ENCODE data around the gene RGP1. TPM values are rescaled to one million over a fixed set of nuclear protein-coding genes. Genes with fewer than 3 reads are reported as not detected.

The RGP1 gene
- total RNA-seq, 1 donor, result 17.7 TPM

GRCh38 chr9:35766997-35767396, 17.9 kb downstream of the RGP1 start:
- TF ChIP-seq CTCF (IDR thresholded peaks at IDR 0.05; ENCODE audit: insufficient read depth, low read depth, low read length), result no peak
- H3K4me3 ChIP-seq (ENCODE audit: low read depth, low read length), result no peak overlapping the region
- DNase-seq (ENCODE audit: low read depth), result no peak

- H3K4me3 ChIP-seq (ENCODE audit: low read depth, low read length), result no peak overlapping the region
- no peak for TF ChIP-seq CTCF (IDR thresholded peaks at IDR 0.05; ENCODE audit: insufficient read depth, low read depth, low read length)
- DNase-seq (ENCODE audit: low read depth), result no peak
These were observed 18.4 kb downstream of the RGP1 start for GRCh38 chr9:35767458-35767857.

- no peak for DNase-seq (ENCODE audit: low read depth)
These were observed 20.7 kb downstream of the RGP1 start for GRCh38 chr9:35769763-35770162.

GRCh38 chr9:35771075-35771433, 22.0 kb downstream of the RGP1 start:
- no peak for DNase-seq (ENCODE audit: low read depth)
- TF ChIP-seq CTCF (IDR thresholded peaks at IDR 0.05; ENCODE audit: insufficient read depth, low read depth, low read length), result no peak
- H3K4me3 ChIP-seq (ENCODE audit: low read depth, low read length), result no peak overlapping the region

More at GRCh38 chr9:35769763-35770162, 20.7 kb downstream of the RGP1 start:
- no peak overlapping the region for H3K4me3 ChIP-seq (ENCODE audit: low read depth, low read length)
- TF ChIP-seq CTCF (IDR thresholded peaks at IDR 0.05; ENCODE audit: insufficient read depth, low read depth, low read length), result no peak

- H3K4me3 ChIP-seq (ENCODE audit: low read depth, low read length), result no peak overlapping the region
- no peak for TF ChIP-seq CTCF (IDR thresholded peaks at IDR 0.05; ENCODE audit: insufficient read depth, low read depth, low read length)
- DNase-seq (ENCODE audit: low read depth), result peak; percentile 30
These were observed 22.4 kb downstream of the RGP1 start for GRCh38 chr9:35771534-35771933.

GRCh38 chr9:35771943-35772342, 22.9 kb downstream of the RGP1 start:
- no peak for TF ChIP-seq CTCF (IDR thresholded peaks at IDR 0.05; ENCODE audit: insufficient read depth, low read depth, low read length)
- H3K4me3 ChIP-seq (ENCODE audit: low read depth, low read length), result no peak overlapping the region
- DNase-seq (ENCODE audit: low read depth), result no peak

- no peak for DNase-seq (ENCODE audit: low read depth)
- no peak overlapping the region for H3K4me3 ChIP-seq (ENCODE audit: low read depth, low read length)
- no peak for TF ChIP-seq CTCF (IDR thresholded peaks at IDR 0.05; ENCODE audit: insufficient read depth, low read depth, low read length)
These were observed 26.0 kb downstream of the RGP1 start for GRCh38 chr9:35774907-35775635.
